Left ventricle myocardium superior (tissue), 1 donor: ENCODE results near the gene SAMD11. TPM values are rescaled to one million over a fixed set of nuclear protein-coding genes. Genes with fewer than 3 reads are reported as not detected.

ENCODE experiments used
- ATAC-seq: fragments of 200-7000 bp; cut with Tn5 transposase; one replicate; pipeline ENCODE4 v1.9.1; 2020; ENCODE audit warnings: mild to moderate bottlenecking, moderate library complexity
- DNase-seq: peaks from one replicate; pipeline ENCODE4 v3.0.0-alpha.2; 2020
- intact Hi-C: fragments of 100-400 bp; cut with micrococcal nuclease; formaldehyde crosslinking; loops from one replicate; pipeline ENCODE4 v1.11.0; 2022
- total RNA-seq: library from RNA; stranded (reverse); fragmentation: NEBNext Ultra II Directional; extraction: Animal tissue kit (Norgen Biotek cat#: 25700); gene quantifications from one replicate; pipeline ENCODE4 v1.2.1, GENCODE V29; 2021
- donor health status: DM: no; HTN: yes; CAD: no; lungs with severe emphysema.

The SAMD11 gene
- total RNA-seq, 1 donor from 2014 or later: 2.1 TPM

DNA sequence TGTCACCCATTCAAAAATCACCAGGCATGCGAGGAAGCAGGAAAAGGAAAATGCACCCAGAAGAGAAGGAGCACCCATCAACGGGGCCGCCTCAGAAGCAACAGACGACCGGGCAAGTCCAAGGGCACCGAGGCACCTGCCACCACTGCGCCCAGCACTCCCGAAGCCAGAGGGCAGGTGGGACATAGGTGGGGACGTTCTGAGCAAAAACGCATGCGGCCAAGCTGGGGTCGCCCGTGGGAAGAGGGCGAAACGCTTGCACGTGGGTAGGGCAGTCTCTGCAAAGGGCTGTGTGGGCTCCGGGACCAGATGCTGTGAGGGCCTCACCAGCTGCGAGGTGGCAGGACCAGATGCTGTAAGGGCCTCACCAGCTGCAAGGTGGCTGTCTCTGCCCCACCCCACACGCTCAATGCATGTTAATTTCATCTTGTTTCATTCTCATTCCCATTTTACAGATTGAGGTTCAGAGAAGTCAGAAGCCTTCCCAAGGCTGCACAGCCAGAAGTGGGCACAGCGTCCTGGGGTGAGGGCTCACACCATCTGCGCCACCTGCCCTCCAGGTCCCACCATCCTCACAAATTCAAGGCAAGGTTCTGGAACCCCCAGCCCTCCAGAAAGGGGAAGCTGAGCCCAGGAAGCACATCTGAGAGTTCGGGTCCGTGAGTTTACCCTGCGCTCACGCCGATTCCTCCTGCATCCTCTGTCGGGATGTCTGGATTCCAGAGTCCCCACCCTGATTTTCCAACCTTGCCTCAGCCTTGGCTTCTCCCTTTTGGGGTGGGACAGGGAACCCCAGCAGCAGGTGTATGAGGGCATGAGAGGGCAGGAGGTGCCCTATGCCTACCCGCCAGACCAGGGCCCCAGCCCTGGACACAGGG is 8.2 kb upstream of the SAMD11 start:
- peak; percentile 27 for DNase-seq
- ATAC-seq: no peak
- intact Hi-C loops: no loop called here

- ATAC-seq (no peak), DNase-seq (peak; percentile 40)
- intact Hi-C loops: no loop called here
Observed at GRCh38 chr1:916173-917075, 7.3 kb upstream of the SAMD11 start.

- DNase-seq: peak; percentile 10
- intact Hi-C loops: no loop called here
- no peak for ATAC-seq
Observed at GRCh38 chr1:917076-917459, 6.7 kb upstream of the SAMD11 start.

GRCh38 chr1:917466-918091 is 6.1 kb upstream of the SAMD11 start:
- ATAC-seq: no peak
- intact Hi-C loops: no loop called here
- peak; percentile 17 for DNase-seq

DNA sequence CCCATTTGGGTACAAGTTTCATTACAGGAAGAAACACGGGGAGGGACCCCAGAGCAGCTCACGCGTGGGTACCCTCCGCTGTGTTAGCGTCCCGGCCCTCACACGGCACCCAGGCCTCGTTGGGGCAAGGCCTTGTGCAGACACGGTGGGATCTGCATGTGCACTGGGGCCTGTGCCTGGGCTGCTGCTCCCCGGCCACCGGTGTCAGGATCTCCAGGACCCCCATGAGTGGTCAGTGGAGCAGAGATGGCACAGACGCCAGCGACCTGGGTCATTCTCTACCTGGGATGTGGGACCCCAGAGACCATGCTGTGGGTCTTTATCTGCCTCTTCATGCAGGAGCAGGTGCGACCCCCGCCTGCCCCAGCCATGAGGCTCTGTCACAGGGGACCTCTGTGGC is 5.4 kb upstream of the SAMD11 start:
- no peak for ATAC-seq
- intact Hi-C loops: no loop called here
- peak; percentile 20 for DNase-seq

GRCh38 chr1:918843-919242 is 4.9 kb upstream of the SAMD11 start:
- intact Hi-C loops: no loop called here
- peak; percentile 15 for DNase-seq
- ATAC-seq: no peak

- ATAC-seq (no peak), DNase-seq (no peak)
- intact Hi-C loops: no loop called here
Observed at GRCh38 chr1:919271-919872, 4.4 kb upstream of the SAMD11 start.

DNA sequence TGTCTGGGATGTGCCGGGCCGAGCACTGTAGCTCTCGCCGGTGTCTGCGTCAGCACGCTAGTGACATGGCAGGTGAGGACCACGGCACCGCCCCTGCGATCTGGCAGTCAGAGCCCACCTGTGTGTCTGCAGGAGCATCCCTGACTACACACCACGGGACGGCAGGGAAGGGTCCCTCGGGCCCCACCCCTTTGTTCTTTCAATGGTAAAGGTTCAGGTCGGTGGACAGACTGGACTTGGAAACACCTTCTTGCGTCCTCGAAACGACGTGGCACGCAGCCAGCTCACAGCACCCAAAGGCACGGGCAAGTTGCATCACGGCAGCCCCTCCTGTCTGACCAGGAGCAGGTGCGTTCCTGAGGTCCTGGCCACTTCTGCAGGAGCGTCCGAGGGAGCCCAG is 3.7 kb upstream of the SAMD11 start:
- DNase-seq (no peak), ATAC-seq (no peak)
- intact Hi-C loops: no loop called here

DNA sequence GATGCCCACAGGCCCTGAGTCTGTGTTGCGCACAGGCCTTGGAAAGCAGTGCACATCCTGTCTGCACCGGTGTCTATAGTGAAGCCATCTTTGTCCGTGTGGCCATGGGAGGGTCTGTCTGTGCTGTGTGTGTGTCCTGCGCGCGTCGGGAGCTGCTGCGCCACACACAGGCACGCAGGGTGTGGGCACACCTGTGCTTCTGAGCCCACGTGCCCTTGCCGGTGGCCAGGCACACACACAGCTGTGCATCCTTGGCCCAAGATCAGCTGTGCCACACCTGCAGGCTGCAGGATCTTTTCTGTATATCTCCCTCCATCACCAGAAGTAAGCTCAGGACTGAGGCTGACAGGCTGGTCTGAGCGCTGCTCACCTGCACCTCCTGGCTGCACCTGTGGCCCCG is 3.2 kb upstream of the SAMD11 start:
- intact Hi-C loops: no loop called here
- DNase-seq (no peak), ATAC-seq (no peak)

DNA sequence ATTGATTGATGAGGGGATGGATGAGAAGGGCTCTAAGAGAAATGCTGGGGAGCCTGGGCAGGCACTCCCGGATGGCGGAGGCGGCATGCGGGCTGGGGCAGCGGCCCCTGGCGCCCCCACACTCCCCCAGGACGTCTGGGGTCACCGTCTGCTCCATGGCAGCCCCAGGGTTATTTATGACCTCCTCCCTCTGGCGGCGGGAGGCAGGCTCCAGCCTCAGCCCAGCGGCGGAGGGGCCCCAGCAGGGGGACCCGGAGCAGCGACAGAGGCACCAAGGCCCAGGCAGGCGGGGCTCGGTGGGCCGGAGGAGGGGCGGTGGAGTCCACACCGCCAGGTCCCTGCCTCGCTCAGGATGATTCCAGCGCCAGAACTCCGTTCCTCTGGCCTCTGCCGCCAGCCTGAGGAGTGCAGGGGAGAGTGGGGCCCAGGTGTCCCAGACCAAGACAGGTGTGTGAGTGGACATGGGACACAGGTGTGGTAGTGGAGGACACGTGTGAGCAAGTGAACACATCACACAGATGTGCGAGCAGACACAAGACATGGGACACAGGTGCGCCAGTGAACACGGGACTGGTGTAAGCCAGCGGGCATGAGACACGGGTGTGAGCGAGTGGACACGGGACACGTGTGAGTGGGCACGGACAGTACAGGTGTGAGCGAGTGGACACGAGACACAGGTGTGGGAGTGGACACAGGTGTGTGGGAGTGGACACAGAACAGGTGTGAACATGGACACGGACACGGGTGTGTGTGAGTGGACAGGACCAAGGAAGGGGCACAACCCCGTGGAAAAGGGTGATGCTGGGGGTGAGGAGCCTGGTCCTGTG is 2.5 kb upstream of the SAMD11 start:
- DNase-seq (peak; percentile 83), ATAC-seq (peak; percentile 81)
- intact Hi-C loops: no loop called here

DNA sequence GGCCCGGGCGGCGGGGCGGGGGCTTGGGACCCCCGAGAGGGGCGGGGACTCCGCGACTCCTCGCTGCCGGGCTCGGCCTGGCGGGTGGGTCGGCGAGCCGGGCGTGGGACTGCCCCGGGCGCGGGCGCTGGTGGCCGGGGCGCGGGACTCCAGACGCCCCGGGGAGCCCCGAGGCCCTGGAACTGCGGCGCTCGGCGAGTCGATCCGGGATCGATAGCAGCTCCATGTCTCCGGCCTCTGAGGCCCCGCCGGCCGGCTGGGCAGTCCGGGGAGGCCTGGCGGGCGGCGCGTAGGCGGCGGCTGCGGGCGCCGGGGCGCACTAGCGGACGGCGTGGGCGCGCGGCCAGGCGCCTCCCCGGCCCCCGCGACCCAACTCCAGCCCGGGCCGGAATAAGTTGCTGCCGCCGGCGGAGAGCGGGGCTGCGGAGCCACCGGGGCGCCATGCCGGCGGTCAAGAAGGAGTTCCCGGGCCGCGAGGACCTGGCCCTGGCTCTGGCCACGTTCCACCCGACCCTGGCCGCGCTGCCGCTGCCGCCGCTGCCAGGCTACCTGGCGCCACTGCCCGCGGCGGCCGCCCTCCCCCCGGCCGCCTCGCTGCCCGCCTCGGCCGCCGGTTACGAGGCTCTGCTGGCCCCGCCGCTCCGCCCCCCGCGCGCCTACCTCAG is 400 bp downstream of the SAMD11 start:
- ATAC-seq (no peak), DNase-seq (no peak)
- intact Hi-C loops: no loop called here

DNA sequence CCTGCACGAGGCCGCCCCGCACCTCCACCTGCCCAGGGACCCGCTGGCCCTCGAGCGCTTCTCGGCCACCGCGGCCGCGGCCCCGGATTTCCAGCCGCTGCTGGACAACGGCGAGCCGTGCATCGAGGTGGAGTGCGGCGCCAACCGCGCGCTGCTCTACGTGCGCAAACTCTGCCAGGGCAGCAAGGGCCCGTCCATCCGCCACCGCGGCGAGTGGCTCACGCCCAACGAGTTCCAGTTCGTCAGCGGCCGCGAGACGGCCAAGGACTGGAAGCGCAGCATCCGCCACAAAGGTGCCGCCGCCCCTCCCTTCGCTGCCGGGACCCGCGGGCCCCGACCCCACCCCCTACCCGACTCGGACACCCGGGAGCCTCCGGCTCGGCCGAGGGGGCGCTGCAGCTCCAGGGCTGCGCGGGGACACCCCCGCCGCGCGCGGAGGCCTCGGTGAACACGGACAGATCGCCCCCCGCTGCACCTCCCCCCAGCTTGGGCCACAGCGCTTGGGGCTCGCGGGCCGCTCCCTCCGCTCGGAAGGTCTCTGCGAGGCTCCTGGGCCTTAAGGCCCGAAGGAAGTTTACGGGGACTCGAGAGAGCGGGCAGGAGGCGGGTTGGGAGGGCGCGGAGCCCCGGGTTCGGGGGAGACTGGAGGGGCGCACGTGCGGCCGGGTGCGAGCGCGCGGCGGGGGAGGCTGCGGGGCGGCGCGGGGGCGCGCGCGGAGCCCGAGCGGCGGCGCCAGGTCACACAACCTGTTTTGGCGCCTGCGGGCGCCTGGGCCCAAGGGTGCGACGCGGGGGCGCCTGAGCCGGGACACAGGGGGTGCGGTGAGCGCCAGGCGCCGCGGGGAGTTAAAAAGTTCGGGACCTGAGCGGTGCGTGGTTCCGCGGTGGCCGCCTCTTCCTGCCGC is 1.2 kb downstream of the SAMD11 start:
- peak; percentile 66 for DNase-seq
- intact Hi-C loops: no loop called here
- no peak for ATAC-seq

DNA sequence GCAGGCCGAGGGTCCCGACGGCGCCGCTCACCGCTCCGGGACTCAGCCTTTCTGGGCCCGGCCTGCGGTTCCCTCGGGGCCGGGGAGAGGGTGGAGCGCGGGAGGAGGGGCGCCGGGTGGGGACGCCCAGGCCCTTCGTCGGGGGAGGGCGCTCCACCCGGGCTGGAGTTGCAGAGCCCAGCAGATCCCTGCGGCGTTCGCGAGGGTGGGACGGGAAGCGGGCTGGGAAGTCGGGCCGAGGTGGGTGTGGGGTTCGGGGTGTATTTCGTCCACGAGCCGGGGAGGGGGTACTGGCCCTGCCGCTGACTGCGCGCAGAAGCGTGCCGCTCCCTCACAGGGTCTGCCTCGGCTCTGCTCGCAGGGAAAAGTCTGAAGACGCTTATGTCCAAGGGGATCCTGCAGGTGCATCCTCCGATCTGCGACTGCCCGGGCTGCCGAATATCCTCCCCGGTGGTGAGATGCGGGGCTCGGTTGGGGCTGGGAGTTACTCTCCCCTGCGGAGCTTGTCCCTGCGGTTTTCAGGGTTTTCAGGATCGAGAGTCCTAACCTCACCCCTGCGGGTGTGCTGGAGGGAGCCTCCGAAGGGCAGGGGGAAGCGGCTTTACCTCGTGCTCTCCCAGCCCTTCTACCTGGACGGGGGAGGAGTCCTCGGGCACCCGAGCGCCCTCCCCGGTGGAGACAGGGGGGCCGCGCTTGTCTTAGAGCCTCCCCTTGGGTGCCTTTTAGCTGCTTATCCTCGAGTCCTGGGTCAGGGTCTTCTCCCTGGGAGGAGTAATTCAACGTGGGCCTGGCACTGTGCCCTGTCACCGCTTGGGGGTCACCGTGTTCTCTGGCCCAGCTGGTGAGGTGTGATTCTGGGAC is 2.1 kb downstream of the SAMD11 start:
- ATAC-seq (peak; percentile 46), DNase-seq (peak; percentile 71)
- intact Hi-C loops: no loop called here

- intact Hi-C loops: no loop called here
Observed at GRCh38 chr1:927234-927633, 3.5 kb downstream of the SAMD11 start.

DNA sequence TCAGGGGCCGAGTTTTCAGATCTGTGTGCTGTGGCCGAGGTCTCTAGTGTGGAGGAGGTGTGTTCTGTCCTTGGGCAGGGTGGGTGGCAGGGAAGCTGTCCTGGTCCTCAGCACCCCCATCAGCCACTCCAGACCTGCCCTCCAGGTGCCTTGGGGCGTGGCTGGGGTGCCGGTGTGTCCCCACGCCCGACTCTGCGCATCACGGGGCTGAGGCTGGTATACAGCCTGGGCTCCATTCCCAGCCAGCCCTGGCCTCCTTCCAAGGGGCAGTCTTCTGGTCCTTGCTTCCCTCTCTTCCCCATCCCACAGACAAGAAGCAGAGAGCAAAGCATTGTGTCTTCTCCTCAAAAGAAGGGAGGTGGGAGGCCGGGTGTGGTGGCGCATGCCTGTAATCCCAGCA is 4.0 kb downstream of the SAMD11 start:
- DNase-seq (no peak), ATAC-seq (no peak)
- intact Hi-C loops: no loop called here

More at GRCh38 chr1:927234-927633, 3.5 kb downstream of the SAMD11 start:
- DNase-seq (no peak), ATAC-seq (no peak)
